ENCODE results near the gene AQP6.
A peak's percentile ranks its signal among the peaks of the same experiment; 100 is the strongest.

AQP6 gene

DNA sequence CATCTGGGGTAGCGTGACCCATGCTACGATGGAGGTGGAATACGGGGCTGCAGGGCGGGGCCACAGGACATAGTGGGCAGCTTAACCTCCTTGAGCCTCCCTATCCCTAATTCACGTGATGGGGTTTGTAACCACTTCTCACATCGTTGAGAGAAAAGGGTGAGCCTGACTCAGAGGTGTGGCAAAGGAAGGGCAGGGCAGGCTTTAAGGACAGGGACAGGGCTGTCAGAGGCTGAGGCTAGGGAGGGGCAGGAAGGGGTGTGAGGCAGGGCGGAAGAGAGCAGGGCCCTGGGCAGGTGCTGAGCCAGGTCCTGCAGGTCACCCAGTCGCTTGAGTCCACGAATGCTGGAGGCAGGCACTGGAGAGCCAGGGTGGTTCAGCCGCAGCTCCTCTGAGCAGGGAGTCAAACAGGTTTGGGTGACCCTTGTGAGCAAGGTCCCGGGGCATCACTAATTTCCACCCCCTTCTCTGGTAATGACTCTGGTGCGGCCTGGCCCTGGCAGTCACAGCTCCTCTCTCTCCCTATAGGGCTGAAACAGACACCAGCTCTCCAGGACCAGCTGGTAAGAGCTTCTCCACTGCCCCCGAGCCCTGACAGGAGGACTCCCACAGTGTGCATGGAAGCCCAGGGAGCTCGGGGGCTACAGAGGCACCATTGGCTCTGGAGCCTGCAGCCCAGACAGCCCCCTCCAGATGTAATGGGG, 29.7 kb upstream of the AQP6 start:
- POLR2A ChIA-PET, result no interaction called here
- DNase-seq, result no peak
- no peak overlapping the region for H3K27ac ChIP-seq (ENCODE audit: insufficient read depth in 1 of 2, low read depth in 1 of 2, low read length in 2 of 2, poor library complexity in 1 of 2, severe bottlenecking in 2 of 2)
- no peak overlapping the region for H3K4me3 ChIP-seq (ENCODE audit: control insufficient read depth in 1 of 7, extremely low read depth in 1 of 7, insufficient read depth in 4 of 7, low read depth in 2 of 7, low read length in 6 of 7)
- H3K4me1 ChIP-seq (ENCODE audit: control extremely low read depth in 1 of 4, control insufficient read depth in 4 of 4, insufficient read depth in 4 of 4, low read length in 3 of 4), result peaks cover 2 to 6% (median 3%) of the 10 kb centered on the region in 4 experiments
- peaks cover 0 to 40% (median 16%) of the 10 kb centered on the region in 5 experiments for H3K27me3 ChIP-seq (replicated peaks in 2 of 5; ENCODE audit: control insufficient read depth in 4 of 5, insufficient read depth in 5 of 5, low read length in 4 of 5)
- CTCF ChIA-PET, result interaction anchor here (0.7 to 2.5 kb wide), 10 partner anchors 11 to 76 kb away, joined by 3 to 9 read pairs (median 4); partner anchors contain the start of gene AQP5
- H3K36me3 ChIP-seq (ENCODE audit: control insufficient read depth in 4 of 4, insufficient read depth in 4 of 4, low read length in 3 of 4), result no peaks in the 10 kb centered on the region
- H3K9me3 ChIP-seq (ENCODE audit: control extremely low read depth in 1 of 5, control insufficient read depth in 4 of 5, insufficient read depth in 2 of 5, low read depth in 1 of 5, low read length in 4 of 5), result no peaks in the 10 kb centered on the region
- 91% methylated on average over 14 of the region's 14 CpGs for WGBS (ENCODE audit: insufficient coverage)

DNA sequence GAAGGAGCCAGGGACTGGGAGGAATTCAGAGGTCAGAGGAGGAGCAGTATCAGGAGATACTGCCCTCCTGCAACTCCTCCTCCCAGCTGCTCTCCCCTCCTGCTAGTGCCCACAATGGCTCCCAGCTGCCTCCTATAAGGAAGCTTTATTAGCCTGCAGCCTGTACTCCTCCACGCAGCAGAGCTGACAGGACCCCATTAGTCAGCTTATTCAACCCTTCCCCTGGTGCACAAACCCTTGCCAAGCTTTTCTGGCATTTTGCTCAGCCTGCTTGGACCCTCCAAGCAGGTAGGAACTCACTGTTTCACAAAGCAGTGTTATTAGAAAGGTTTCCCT, 29.2 kb upstream of the AQP6 start:
- ChIA-PET POLR2A (no interaction called here), CTCF (interaction anchor here (0.7 to 2.5 kb wide), 7 partner anchors 12 to 77 kb away, joined by 3 to 9 read pairs (median 4); no protein-coding TSS in a partner anchor)
- WGBS (ENCODE audit: insufficient coverage), result 100% methylated on average over 1 of the region's 1 CpG
- peaks cover 0 to 45% (median 17%) of the 10 kb centered on the region in 5 experiments for H3K27me3 ChIP-seq (replicated peaks in 2 of 5; ENCODE audit: control insufficient read depth in 4 of 5, insufficient read depth in 5 of 5, low read length in 4 of 5)
- H3K27ac ChIP-seq (ENCODE audit: insufficient read depth in 1 of 2, low read depth in 1 of 2, low read length in 2 of 2, poor library complexity in 1 of 2, severe bottlenecking in 2 of 2), result no peak overlapping the region
- H3K9me3 ChIP-seq (ENCODE audit: control extremely low read depth in 1 of 5, control insufficient read depth in 4 of 5, insufficient read depth in 2 of 5, low read depth in 1 of 5, low read length in 4 of 5), result no peaks in the 10 kb centered on the region
- no peaks in the 10 kb centered on the region for H3K36me3 ChIP-seq (ENCODE audit: control insufficient read depth in 4 of 4, insufficient read depth in 4 of 4, low read length in 3 of 4)
- H3K4me3 ChIP-seq (ENCODE audit: control insufficient read depth in 1 of 7, extremely low read depth in 1 of 7, insufficient read depth in 4 of 7, low read depth in 2 of 7, low read length in 6 of 7), result no peak overlapping the region
- H3K4me1 ChIP-seq (ENCODE audit: control extremely low read depth in 1 of 4, control insufficient read depth in 4 of 4, insufficient read depth in 4 of 4, low read length in 3 of 4), result peaks cover 2 to 6% (median 3%) of the 10 kb centered on the region in 4 experiments
- no peak for DNase-seq

DNA sequence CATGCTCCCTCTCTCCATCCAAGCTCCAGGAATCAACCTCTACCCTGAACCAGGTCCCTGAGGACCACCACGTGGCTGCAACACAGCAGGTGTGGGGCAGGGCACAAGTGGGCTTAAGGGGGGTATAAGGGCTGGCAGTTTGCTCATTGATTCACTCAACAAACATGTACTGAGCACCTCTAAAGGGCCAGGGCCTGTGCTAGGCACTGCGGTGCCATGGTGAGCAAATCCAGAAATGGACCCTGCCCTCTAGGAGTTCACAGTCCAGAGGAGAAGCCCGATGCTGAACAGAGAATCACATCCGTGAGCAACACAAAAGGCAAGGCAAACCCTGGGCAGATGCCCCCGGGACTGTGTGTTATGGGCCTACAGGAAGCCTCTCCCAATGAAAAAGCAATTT, 28.7 kb upstream of the AQP6 start:
- no peak for DNase-seq
- CTCF ChIA-PET, result interaction anchor here (0.7 to 2.5 kb wide), 5 partner anchors 15 to 77 kb away, joined by 3 to 9 read pairs (median 4); no protein-coding TSS in a partner anchor
- POLR2A ChIA-PET, result no interaction called here
- Histone ChIP-seq H3K4me1 (ENCODE audit: control extremely low read depth in 1 of 4, control insufficient read depth in 4 of 4, insufficient read depth in 4 of 4, low read length in 3 of 4) (peaks cover 2 to 6% (median 3%) of the 10 kb centered on the region in 4 experiments), H3K9me3 (ENCODE audit: control extremely low read depth in 1 of 5, control insufficient read depth in 4 of 5, insufficient read depth in 2 of 5, low read depth in 1 of 5, low read length in 4 of 5) (no peaks in the 10 kb centered on the region), H3K36me3 (ENCODE audit: control insufficient read depth in 4 of 4, insufficient read depth in 4 of 4, low read length in 3 of 4) (no peaks in the 10 kb centered on the region), H3K27me3 (replicated peaks in 2 of 5; ENCODE audit: control insufficient read depth in 4 of 5, insufficient read depth in 5 of 5, low read length in 4 of 5) (peaks cover 0 to 49% (median 20%) of the 10 kb centered on the region in 5 experiments), H3K4me3 (ENCODE audit: control insufficient read depth in 1 of 7, extremely low read depth in 1 of 7, insufficient read depth in 4 of 7, low read depth in 2 of 7, low read length in 6 of 7) (no peak overlapping the region), H3K27ac (ENCODE audit: insufficient read depth in 1 of 2, low read depth in 1 of 2, low read length in 2 of 2, poor library complexity in 1 of 2, severe bottlenecking in 2 of 2) (no peak overlapping the region)
- 87% methylated on average over 4 of the region's 5 CpGs for WGBS (ENCODE audit: insufficient coverage)

DNA sequence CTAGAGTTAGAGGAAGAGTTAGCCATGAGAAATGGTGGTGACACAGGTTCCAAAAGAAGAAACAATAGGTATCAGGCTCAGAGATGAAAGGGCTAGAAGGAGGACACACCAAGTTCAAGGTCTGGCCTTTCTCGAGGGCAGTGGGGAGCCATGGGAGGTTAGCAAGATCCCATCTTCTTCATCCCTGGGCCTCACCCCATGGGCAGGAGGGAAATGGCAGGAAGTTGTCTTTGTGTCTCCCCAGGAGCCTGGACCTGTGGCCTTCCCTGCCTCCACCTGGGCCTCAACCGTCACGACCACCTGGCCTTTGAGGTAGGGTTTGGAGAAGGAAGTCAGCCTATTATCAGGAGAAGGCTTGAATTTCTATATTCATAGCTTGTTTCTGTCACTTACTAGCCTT, 28.0 kb upstream of the AQP6 start:
- no peak overlapping the region for H3K4me3 ChIP-seq (ENCODE audit: control insufficient read depth in 1 of 7, extremely low read depth in 1 of 7, insufficient read depth in 4 of 7, low read depth in 2 of 7, low read length in 6 of 7)

DNA sequence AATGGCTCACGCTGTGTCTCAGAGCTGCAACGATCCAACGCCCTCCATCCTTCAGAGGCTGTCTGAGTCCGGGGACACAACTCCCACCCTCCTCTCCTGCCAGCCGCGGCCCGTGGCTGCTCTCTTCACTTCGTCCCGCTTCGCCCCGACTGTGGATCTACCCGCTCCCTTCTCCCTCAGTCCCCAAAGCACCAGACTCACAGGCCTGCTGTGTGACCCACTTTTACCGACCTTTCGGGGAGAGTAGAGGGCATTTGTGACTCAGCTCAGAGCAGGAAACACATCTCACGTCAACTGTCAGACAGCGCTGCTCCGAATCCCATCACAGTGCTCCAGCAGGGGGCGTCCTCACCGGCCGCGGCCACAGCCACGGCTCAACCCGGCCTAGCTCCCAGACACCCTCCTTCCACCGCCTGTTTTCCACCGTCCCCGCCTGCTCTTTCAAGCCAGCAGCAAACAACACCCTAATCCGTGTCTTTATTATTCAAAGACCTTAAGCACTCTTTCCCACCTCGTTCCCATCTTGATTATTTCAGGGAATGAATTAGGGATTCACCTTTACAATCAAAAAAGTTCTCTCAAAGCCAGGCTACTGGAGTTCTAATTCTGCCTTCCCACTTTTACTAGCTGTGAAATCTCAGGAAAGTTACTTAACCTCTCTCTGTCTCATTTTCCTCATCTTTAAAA, 27.2 kb upstream of the AQP6 start:
- peak; percentile 71 to 79 (median 78) for DNase-seq
- Histone ChIP-seq H3K27me3 (replicated peaks in 2 of 5; ENCODE audit: control insufficient read depth in 4 of 5, insufficient read depth in 5 of 5, low read length in 4 of 5) (peaks cover 0 to 63% (median 20%) of the 10 kb centered on the region in 5 experiments), H3K9me3 (ENCODE audit: control extremely low read depth in 1 of 5, control insufficient read depth in 4 of 5, insufficient read depth in 2 of 5, low read depth in 1 of 5, low read length in 4 of 5) (no peaks in the 10 kb centered on the region), H3K4me3 (ENCODE audit: control insufficient read depth in 1 of 7, extremely low read depth in 1 of 7, insufficient read depth in 4 of 7, low read depth in 2 of 7, low read length in 6 of 7) (peak overlapping the region in 4 of 7 experiments; percentile 21 to 64 (median 57)), H3K27ac (ENCODE audit: insufficient read depth in 1 of 2, low read depth in 1 of 2, low read length in 2 of 2, poor library complexity in 1 of 2, severe bottlenecking in 2 of 2) (no peak overlapping the region), H3K4me1 (ENCODE audit: control extremely low read depth in 1 of 4, control insufficient read depth in 4 of 4, insufficient read depth in 4 of 4, low read length in 3 of 4) (peaks cover 2 to 6% (median 3%) of the 10 kb centered on the region in 4 experiments), H3K36me3 (ENCODE audit: control insufficient read depth in 4 of 4, insufficient read depth in 4 of 4, low read length in 3 of 4) (no peaks in the 10 kb centered on the region)
- POLR2A ChIA-PET, result no interaction called here
- WGBS (ENCODE audit: insufficient coverage), result 5% methylated on average over 25 of the region's 28 CpGs
- CTCF ChIA-PET, result interaction anchor here (0.6 to 6.4 kb wide), 35 partner anchors 8 to 338 kb away, joined by 3 to 44 read pairs (median 4); partner anchors contain the start of genes AQP5 and LIMA1

More for the DNA sequence above, 28.0 kb upstream of the AQP6 start:
- Histone ChIP-seq H3K27ac (ENCODE audit: insufficient read depth in 1 of 2, low read depth in 1 of 2, low read length in 2 of 2, poor library complexity in 1 of 2, severe bottlenecking in 2 of 2) (no peak overlapping the region), H3K4me1 (ENCODE audit: control extremely low read depth in 1 of 4, control insufficient read depth in 4 of 4, insufficient read depth in 4 of 4, low read length in 3 of 4) (peaks cover 2 to 6% (median 3%) of the 10 kb centered on the region in 4 experiments), H3K9me3 (ENCODE audit: control extremely low read depth in 1 of 5, control insufficient read depth in 4 of 5, insufficient read depth in 2 of 5, low read depth in 1 of 5, low read length in 4 of 5) (no peaks in the 10 kb centered on the region), H3K36me3 (ENCODE audit: control insufficient read depth in 4 of 4, insufficient read depth in 4 of 4, low read length in 3 of 4) (no peaks in the 10 kb centered on the region), H3K27me3 (replicated peaks in 2 of 5; ENCODE audit: control insufficient read depth in 4 of 5, insufficient read depth in 5 of 5, low read length in 4 of 5) (peaks cover 0 to 56% (median 20%) of the 10 kb centered on the region in 5 experiments)
- WGBS (ENCODE audit: insufficient coverage), result no CpG with 5 or more reads among the region's 3 CpGs
- ChIA-PET CTCF (interaction anchor here (0.8 to 6.4 kb wide), 12 partner anchors 8 to 126 kb away, joined by 3 to 44 read pairs (median 6); partner anchors contain the start of gene AQP5), POLR2A (no interaction called here)
- no peak for DNase-seq

DNA sequence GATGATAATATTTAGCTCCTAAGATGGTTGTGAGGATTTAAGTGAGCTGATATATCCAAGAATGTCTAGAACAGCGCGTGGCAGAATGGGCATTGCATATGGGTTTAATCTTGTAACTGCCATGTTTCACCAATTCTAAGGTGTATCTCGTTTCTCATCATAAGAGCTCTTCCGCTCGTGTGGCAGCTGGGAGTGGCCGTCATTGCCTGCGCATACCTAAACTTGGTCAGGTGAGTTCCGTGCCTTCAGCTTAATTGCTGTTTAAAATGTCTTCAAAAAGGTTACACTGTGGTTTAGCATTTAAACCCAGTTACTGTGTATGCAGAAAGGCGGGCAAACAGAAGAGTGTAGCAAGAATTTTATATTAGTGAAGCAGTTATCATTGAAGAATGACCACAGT, 26.7 kb upstream of the AQP6 start:
- H3K27me3 ChIP-seq (replicated peaks in 2 of 5; ENCODE audit: control insufficient read depth in 4 of 5, insufficient read depth in 5 of 5, low read length in 4 of 5), result peaks cover 0 to 69% (median 22%) of the 10 kb centered on the region in 5 experiments
- no peak overlapping the region for H3K4me3 ChIP-seq (ENCODE audit: control insufficient read depth in 1 of 7, extremely low read depth in 1 of 7, insufficient read depth in 4 of 7, low read depth in 2 of 7, low read length in 6 of 7)
- ChIA-PET POLR2A (no interaction called here), CTCF (interaction anchor here (0.7 to 6.4 kb wide), 32 partner anchors 9 to 230 kb away, joined by 3 to 44 read pairs (median 4); partner anchors contain the start of gene AQP5)
- no peaks in the 10 kb centered on the region for H3K36me3 ChIP-seq (ENCODE audit: control insufficient read depth in 4 of 4, insufficient read depth in 4 of 4, low read length in 3 of 4)
- no peak for DNase-seq
- no peak overlapping the region for H3K27ac ChIP-seq (ENCODE audit: insufficient read depth in 1 of 2, low read depth in 1 of 2, low read length in 2 of 2, poor library complexity in 1 of 2, severe bottlenecking in 2 of 2)
- peaks cover 2 to 6% (median 3%) of the 10 kb centered on the region in 4 experiments for H3K4me1 ChIP-seq (ENCODE audit: control extremely low read depth in 1 of 4, control insufficient read depth in 4 of 4, insufficient read depth in 4 of 4, low read length in 3 of 4)
- H3K9me3 ChIP-seq (ENCODE audit: control extremely low read depth in 1 of 5, control insufficient read depth in 4 of 5, insufficient read depth in 2 of 5, low read depth in 1 of 5, low read length in 4 of 5), result no peaks in the 10 kb centered on the region
- 93% methylated on average over 9 of the region's 9 CpGs for WGBS (ENCODE audit: insufficient coverage)
